Liver (tissue), 9 donors: ENCODE measurements around the gene BANK1. TPM values are rescaled to one million over a fixed set of nuclear protein-coding genes. Genes with fewer than 3 reads are reported as not detected.

Source experiments
- DNase-seq: peaks from one replicate; pipeline ENCODE4 v3.0.0-alpha.2; 2017; ENCODE audit warnings: low spot score
- H3K27ac ChIP-seq, 2 donors: one replicate each; pipeline ENCODE4 v1.7.0; 2013; ENCODE audit warnings: inconsistent platforms in 2 of 2, low read length in 2 of 2, control low read depth in 1 of 2, low read depth in 1 of 2, mild to moderate bottlenecking in 1 of 2
- H3K27me3 ChIP-seq, 4 donors: one replicate each; pipeline versions ENCODE4 v1.6.1 to v1.7.0; 2013; ENCODE audit warnings: low read length in 3 of 4, inconsistent platforms in 1 of 4, mild to moderate bottlenecking in 1 of 4, moderate library complexity in 1 of 4; ENCODE audit not compliant: control insufficient read depth in 4 of 4, insufficient read depth in 4 of 4
- H3K36me3 ChIP-seq, 4 donors: one replicate each; pipeline versions ENCODE4 v1.6.1 to v1.7.0; 2013; ENCODE audit warnings: low read length in 3 of 4, mild to moderate bottlenecking in 3 of 4, low read depth in 1 of 4, moderate library complexity in 1 of 4; ENCODE audit not compliant: control insufficient read depth in 4 of 4, insufficient read depth in 3 of 4
- H3K4me1 ChIP-seq, 4 donors: one replicate each; pipeline versions ENCODE4 v1.6.1 to v1.7.0; 2013; ENCODE audit warnings: low read length in 3 of 4, mild to moderate bottlenecking in 3 of 4, moderate library complexity in 1 of 4; ENCODE audit not compliant: control insufficient read depth in 4 of 4, insufficient read depth in 4 of 4
- H3K4me3 ChIP-seq, 3 donors: one replicate each; pipeline versions ENCODE4 v1.6.1 to v1.7.0; 2013; ENCODE audit warnings: low read length in 3 of 3, control low read depth in 1 of 3, low read depth in 1 of 3, mild to moderate bottlenecking in 1 of 3
- H3K9ac ChIP-seq, 2 donors: one replicate each; pipeline ENCODE4 v1.7.0; 2013; ENCODE audit warnings: low read length in 2 of 2, mild to moderate bottlenecking in 2 of 2, moderate library complexity in 2 of 2, control low read depth in 1 of 2, low read depth in 1 of 2
- H3K9me3 ChIP-seq, 4 donors: one replicate each; pipeline versions ENCODE4 v1.6.1 to v1.7.0; 2013; ENCODE audit warnings: low read length in 3 of 4; ENCODE audit not compliant: control insufficient read depth in 4 of 4
- ATF3 ChIP-seq: IDR thresholded peaks from 2 replicates; pipeline ENCODE4 v1.6.1; 2016; ENCODE audit warnings: antibody characterized with exemption
- CTCF ChIP-seq: fragments of 150-350 bp; IDR thresholded peaks from 2 replicates; pipeline ENCODE4 v1.5.1; 2017; ENCODE audit warnings: improper control_type of control experiment, low read depth, low read length; ENCODE audit not compliant: missing input control
- EGR1 ChIP-seq, 2 donors: IDR thresholded peaks; 2 replicates each; pipeline ENCODE4 v1.6.1; 2016 to 2018; ENCODE audit warnings: antibody characterized with exemption in 2 of 2, low read depth in 2 of 2
- FOXA1 ChIP-seq: IDR thresholded peaks from 2 replicates; pipeline ENCODE4 v1.6.1; 2016; ENCODE audit warnings: antibody characterized with exemption
- FOXA2 ChIP-seq: IDR thresholded peaks from 2 replicates; pipeline ENCODE4 v1.6.1; 2016; ENCODE audit warnings: antibody characterized with exemption
- GABPA ChIP-seq, 2 donors: IDR thresholded peaks in 1 of 2; conservative IDR thresholded peaks in 1 of 2; 2 replicates each; pipeline ENCODE4 v1.6.1; 2016; ENCODE audit warnings: antibody characterized with exemption in 2 of 2, mild to moderate bottlenecking in 1 of 2, moderate library complexity in 1 of 2
- HNF4A ChIP-seq, 2 donors: conservative IDR thresholded peaks; 2 replicates each; pipeline ENCODE4 v1.6.1; 2016; ENCODE audit warnings: antibody characterized with exemption in 2 of 2, mild to moderate bottlenecking in 2 of 2
- HNF4G ChIP-seq: IDR thresholded peaks from 2 replicates; pipeline ENCODE4 v1.6.1; 2016; ENCODE audit warnings: antibody characterized with exemption
- JUND ChIP-seq, 2 donors: IDR thresholded peaks; 2 replicates each; pipeline ENCODE4 v1.6.1; 2016; ENCODE audit warnings: antibody characterized with exemption in 2 of 2
- NR2F2 ChIP-seq: IDR thresholded peaks from 2 replicates; pipeline ENCODE4 v1.6.1; 2016; ENCODE audit warnings: antibody characterized with exemption
- RAD21 ChIP-seq, 2 donors: IDR thresholded peaks; 2 replicates each; pipeline ENCODE4 v1.6.1; 2016; ENCODE audit warnings: antibody characterized with exemption in 2 of 2, mild to moderate bottlenecking in 2 of 2
- RXRA ChIP-seq, 2 donors: IDR thresholded peaks; 2 replicates each; pipeline ENCODE4 v1.6.1; 2017 to 2018; ENCODE audit warnings: antibody characterized with exemption in 2 of 2, mild to moderate bottlenecking in 1 of 2
- SP1 ChIP-seq: IDR thresholded peaks from 2 replicates; pipeline ENCODE4 v1.6.1; 2018; ENCODE audit warnings: antibody characterized with exemption, mild to moderate bottlenecking
- TAF1 ChIP-seq: conservative IDR thresholded peaks from 2 replicates; pipeline ENCODE4 v1.6.1; 2016; ENCODE audit warnings: antibody characterized with exemption, mild to moderate bottlenecking
- YY1 ChIP-seq: IDR thresholded peaks from 2 replicates; pipeline ENCODE4 v1.6.1; 2016; ENCODE audit warnings: antibody characterized with exemption, mild to moderate bottlenecking
- WGBS: extraction: QIAGEN DNeasy Blood & Tissue Kit; methylation state at CpG from one replicate; pipeline ENCODE4 v1.1.7; 2013; 5-methylcytosine and 5-hydroxymethylcytosine counted together
- polyA plus RNA-seq, 2 donors: library from polyadenylated mRNA; stranded (reverse) in 1 of 2; unstranded in 1 of 2; fragments of 200-250 nt in 1 of 2; fragments of >200 nt in 1 of 2; fragmentation: Nextera tagmentation in 1 of 2; extraction: Ambion mirVana in 1 of 2; gene quantifications; one replicate each; pipeline versions ENCODE4 v1.2.1 to v1.2.3, GENCODE V29; 2013 to 2015
- total RNA-seq, 2 donors: library from RNA; depleted of rRNA; stranded (reverse); fragments of >200 nt; gene quantifications; one replicate each; pipeline ENCODE4 v1.2.3, GENCODE V29; 2014
- TF ChIP-seq, protein P1 (sequence below): IDR thresholded peaks from 2 replicates; pipeline ENCODE4 v1.6.1; 2016; ENCODE audit warnings: antibody characterized with exemption
- TF ChIP-seq, protein P2 (sequence below): IDR thresholded peaks from 2 replicates; pipeline ENCODE4 v1.6.1; 2016; ENCODE audit warnings: antibody characterized with exemption
- TF ChIP-seq, protein P3 (sequence below): IDR thresholded peaks from 2 replicates; pipeline ENCODE4 v1.6.1; 2016; ENCODE audit warnings: antibody characterized with exemption, mild to moderate bottlenecking
- donor health status: healthy.
- donor health status: healthy.
- donor health status: healthy.
- donor health status: healthy.
- donor health status: healthy.

BANK1 gene
- total and polyA plus RNA-seq, 4 donors: 0.06 to 1.7 (median 0.35) TPM

DNA sequence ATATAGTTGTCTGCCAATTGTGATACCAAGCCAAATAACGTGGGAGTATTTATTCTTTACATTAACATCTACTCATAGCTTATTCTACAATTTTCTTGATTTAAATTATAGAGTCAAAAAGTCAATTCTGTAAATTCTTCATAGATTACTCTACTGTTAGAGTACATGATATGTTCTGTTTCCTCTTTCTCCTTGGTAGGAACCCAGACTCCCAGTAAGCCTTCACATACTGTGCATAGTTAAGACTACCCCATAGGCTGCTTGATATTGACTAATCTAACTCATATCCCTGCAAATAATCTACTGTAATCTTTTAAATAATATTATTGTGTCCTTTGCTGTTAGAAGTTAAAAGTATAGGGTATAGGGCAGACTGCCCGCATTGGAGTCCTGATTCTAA, 35.4 kb downstream of the BANK1 start:
- Histone ChIP-seq H3K9ac (no peak overlapping the region), H3K9me3 (no peaks in the 10 kb centered on the region), H3K27me3 (no peaks in the 10 kb centered on the region), H3K4me3 (no peak overlapping the region), H3K4me1 (no peaks in the 10 kb centered on the region), H3K36me3 (no peaks in the 10 kb centered on the region), H3K27ac (no peak overlapping the region)
- TF ChIP-seq GABPA (IDR thresholded peaks at IDR 0.05 in 1 of 2, conservative IDR thresholded peaks at IDR 0.05 in 1 of 2): no peak
- TF ChIP-seq ATF3: no peak
- no peak for TF ChIP-seq JUND (IDR thresholded peaks at IDR 0.05)
- no peak for TF ChIP-seq FOXA1
- TF ChIP-seq RXRA (IDR thresholded peaks at IDR 0.05): no peak
- no peak for TF ChIP-seq SP1
- TF ChIP-seq, protein P1, sequence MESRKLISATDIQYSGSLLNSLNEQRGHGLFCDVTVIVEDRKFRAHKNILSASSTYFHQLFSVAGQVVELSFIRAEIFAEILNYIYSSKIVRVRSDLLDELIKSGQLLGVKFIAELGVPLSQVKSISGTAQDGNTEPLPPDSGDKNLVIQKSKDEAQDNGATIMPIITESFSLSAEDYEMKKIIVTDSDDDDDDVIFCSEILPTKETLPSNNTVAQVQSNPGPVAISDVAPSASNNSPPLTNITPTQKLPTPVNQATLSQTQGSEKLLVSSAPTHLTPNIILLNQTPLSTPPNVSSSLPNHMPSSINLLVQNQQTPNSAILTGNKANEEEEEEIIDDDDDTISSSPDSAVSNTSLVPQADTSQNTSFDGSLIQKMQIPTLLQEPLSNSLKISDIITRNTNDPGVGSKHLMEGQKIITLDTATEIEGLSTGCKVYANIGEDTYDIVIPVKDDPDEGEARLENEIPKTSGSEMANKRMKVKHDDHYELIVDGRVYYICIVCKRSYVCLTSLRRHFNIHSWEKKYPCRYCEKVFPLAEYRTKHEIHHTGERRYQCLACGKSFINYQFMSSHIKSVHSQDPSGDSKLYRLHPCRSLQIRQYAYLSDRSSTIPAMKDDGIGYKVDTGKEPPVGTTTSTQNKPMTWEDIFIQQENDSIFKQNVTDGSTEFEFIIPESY: no peak
- TF ChIP-seq CTCF: no peak
- no peak for TF ChIP-seq HNF4G
- TF ChIP-seq, protein P2, sequence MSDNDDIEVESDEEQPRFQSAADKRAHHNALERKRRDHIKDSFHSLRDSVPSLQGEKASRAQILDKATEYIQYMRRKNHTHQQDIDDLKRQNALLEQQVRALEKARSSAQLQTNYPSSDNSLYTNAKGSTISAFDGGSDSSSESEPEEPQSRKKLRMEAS: no peak
- TF ChIP-seq EGR1 (IDR thresholded peaks at IDR 0.05; ENCODE audit: low read depth in 2 of 2): no peak
- no peak for TF ChIP-seq TAF1
- no peak for TF ChIP-seq HNF4A (conservative IDR thresholded peaks at IDR 0.05)
- TF ChIP-seq, protein P3, sequence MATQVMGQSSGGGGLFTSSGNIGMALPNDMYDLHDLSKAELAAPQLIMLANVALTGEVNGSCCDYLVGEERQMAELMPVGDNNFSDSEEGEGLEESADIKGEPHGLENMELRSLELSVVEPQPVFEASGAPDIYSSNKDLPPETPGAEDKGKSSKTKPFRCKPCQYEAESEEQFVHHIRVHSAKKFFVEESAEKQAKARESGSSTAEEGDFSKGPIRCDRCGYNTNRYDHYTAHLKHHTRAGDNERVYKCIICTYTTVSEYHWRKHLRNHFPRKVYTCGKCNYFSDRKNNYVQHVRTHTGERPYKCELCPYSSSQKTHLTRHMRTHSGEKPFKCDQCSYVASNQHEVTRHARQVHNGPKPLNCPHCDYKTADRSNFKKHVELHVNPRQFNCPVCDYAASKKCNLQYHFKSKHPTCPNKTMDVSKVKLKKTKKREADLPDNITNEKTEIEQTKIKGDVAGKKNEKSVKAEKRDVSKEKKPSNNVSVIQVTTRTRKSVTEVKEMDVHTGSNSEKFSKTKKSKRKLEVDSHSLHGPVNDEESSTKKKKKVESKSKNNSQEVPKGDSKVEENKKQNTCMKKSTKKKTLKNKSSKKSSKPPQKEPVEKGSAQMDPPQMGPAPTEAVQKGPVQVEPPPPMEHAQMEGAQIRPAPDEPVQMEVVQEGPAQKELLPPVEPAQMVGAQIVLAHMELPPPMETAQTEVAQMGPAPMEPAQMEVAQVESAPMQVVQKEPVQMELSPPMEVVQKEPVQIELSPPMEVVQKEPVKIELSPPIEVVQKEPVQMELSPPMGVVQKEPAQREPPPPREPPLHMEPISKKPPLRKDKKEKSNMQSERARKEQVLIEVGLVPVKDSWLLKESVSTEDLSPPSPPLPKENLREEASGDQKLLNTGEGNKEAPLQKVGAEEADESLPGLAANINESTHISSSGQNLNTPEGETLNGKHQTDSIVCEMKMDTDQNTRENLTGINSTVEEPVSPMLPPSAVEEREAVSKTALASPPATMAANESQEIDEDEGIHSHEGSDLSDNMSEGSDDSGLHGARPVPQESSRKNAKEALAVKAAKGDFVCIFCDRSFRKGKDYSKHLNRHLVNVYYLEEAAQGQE: no peak
- TF ChIP-seq YY1: no peak
- no peak for TF ChIP-seq NR2F2
- TF ChIP-seq FOXA2: no peak
- WGBS: 78% methylated on average over 2 of the region's 2 CpGs
- no peak for DNase-seq

DNA sequence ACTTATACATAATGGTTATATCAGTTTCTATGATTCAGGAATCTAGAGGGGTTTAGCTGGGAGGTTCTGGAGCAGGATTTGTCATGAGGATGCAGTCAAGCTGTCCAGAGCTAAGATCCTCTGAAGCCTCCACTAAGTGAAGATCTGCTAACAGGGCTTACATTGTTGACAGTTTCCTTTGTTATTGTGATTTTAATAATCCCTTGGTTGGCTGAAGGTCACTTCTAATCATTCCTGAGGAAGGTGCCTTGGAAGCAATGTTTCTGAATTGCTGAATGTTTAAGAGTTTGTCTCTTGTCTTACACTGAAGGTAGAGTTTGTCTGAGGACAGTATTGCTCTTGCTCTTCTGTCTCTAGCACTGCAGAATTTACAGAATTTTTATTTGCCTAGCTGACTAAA, 41.3 kb downstream of the BANK1 start:
- H3K9ac ChIP-seq: no peak overlapping the region
- no peak for DNase-seq
- no peaks in the 10 kb centered on the region for H3K4me1 ChIP-seq
- no peaks in the 10 kb centered on the region for H3K27me3 ChIP-seq
- no peaks in the 10 kb centered on the region for H3K9me3 ChIP-seq
- no peaks in the 10 kb centered on the region for H3K36me3 ChIP-seq
- no peak overlapping the region for H3K27ac ChIP-seq
- no peak overlapping the region for H3K4me3 ChIP-seq
- TF ChIP-seq, protein P3: no peak
- TF ChIP-seq FOXA1 (no peak), GABPA (IDR thresholded peaks at IDR 0.05 in 1 of 2, conservative IDR thresholded peaks at IDR 0.05 in 1 of 2) (no peak), TAF1 (no peak), ATF3 (no peak), SP1 (no peak), YY1 (no peak), RXRA (IDR thresholded peaks at IDR 0.05) (no peak), HNF4G (no peak), JUND (IDR thresholded peaks at IDR 0.05) (no peak), RAD21 (IDR thresholded peaks at IDR 0.05) (no peak), EGR1 (IDR thresholded peaks at IDR 0.05; ENCODE audit: low read depth in 2 of 2) (no peak), FOXA2 (no peak)
- TF ChIP-seq, protein P1: no peak
